ENCODE data around the gene CTDNEP1. TPM values are rescaled to one million over a fixed set of nuclear protein-coding genes. Genes with fewer than 3 reads are reported as not detected.
A peak's percentile ranks its signal among the peaks of the same experiment; 100 is the strongest.

The CTDNEP1 gene
- total and polyA plus RNA-seq, 2 of the 4 experiments (the other 2 are of a cell fraction), result 23.8 to 132 TPM

DNA sequence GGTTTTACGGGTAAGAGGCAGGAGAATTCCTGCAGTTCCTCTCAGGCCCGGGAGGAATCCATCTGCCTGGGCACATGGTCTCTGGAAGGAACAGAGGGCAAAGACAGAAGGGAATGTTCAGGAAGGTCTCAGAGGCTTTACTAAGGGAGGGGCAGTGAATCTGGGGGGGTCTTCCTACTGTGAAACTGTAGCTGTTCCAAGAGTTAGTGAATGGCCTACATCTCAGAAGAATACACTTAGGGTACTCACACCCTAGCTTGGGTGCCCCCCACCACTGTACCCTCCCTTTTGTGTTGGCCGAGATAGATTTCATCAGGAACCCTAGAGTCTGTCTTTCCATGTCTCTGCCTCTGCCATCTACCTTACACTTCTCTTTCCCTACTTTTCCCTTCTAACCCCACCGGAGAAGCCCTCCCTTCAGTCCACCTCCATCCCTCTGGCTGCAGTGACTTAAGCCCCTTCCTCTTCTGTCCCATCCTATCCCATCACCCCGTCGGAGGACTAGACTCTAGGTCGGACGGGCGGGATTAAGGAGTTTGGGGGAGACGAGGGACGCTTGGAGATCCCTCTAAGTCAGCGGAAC is 32.2 kb downstream of the CTDNEP1 start:
- 81% methylated on average over 3 of the region's 12 CpGs; no CpG with 5 or more reads in 1 of the 2 experiments for WGBS, 2 experiments (ENCODE audit: extremely low coverage in 2 of 2, insufficient read length in 1 of 2)
- POLR2A ChIA-PET (ENCODE audit: unreplicated experiment), result interaction anchor here (0.6 to 1.4 kb wide), 3 partner anchors 10 to 174 kb away, joined by 3 to 5 read pairs (median 4); no protein-coding TSS in a partner anchor
- TF ChIP-seq CHD1 (IDR thresholded peaks at IDR 0.05; ENCODE audit: low read depth, low read length), result no peak
- no peak for TF ChIP-seq SMC3 (IDR thresholded peaks at IDR 0.05; ENCODE audit: low read depth, low read length)
- no peak for TF ChIP-seq CTCF (conservative IDR thresholded peaks at IDR 0.05; ENCODE audit: low read depth, low read length)
- no peak for TF ChIP-seq FOS (IDR thresholded peaks at IDR 0.05; ENCODE audit: low read depth, low read length)
- TF ChIP-seq, protein P1, sequence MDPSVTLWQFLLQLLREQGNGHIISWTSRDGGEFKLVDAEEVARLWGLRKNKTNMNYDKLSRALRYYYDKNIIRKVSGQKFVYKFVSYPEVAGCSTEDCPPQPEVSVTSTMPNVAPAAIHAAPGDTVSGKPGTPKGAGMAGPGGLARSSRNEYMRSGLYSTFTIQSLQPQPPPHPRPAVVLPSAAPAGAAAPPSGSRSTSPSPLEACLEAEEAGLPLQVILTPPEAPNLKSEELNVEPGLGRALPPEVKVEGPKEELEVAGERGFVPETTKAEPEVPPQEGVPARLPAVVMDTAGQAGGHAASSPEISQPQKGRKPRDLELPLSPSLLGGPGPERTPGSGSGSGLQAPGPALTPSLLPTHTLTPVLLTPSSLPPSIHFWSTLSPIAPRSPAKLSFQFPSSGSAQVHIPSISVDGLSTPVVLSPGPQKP (IDR thresholded peaks at IDR 0.05; ENCODE audit: borderline replicate concordance, low read depth, low read length), result no peak
- TF ChIP-seq MAFK (IDR thresholded peaks at IDR 0.05; ENCODE audit: low read depth, low read length), result no peak
- TF ChIP-seq MAZ (IDR thresholded peaks at IDR 0.05; ENCODE audit: borderline replicate concordance, low read depth, low read length), result no peak
- TF ChIP-seq CEBPB (IDR thresholded peaks at IDR 0.05; ENCODE audit: low read depth, low read length), result no peak
- TF ChIP-seq POLR2A (IDR thresholded peaks at IDR 0.05; ENCODE audit: low read depth, low read length), result no peak
- TF ChIP-seq RCOR1 (IDR thresholded peaks at IDR 0.05; ENCODE audit: insufficient replicate concordance, low read length), result no peak
- Histone ChIP-seq H3K9ac (ENCODE audit: low read depth, low read length) (peak overlapping the region; percentile 67), H3K27me3 (ENCODE audit: control insufficient read depth, insufficient read depth, low read length) (no peaks in the 10 kb centered on the region), H3K4me2 (ENCODE audit: low read depth, low read length) (peak overlapping the region; percentile 72), H2AK9ac (replicated peaks; ENCODE audit: low read depth, low read length, poor library complexity) (peak overlapping the region; percentile 93), H4K8ac (ENCODE audit: low read depth in 2 of 2, low read length in 2 of 2) (peak overlapping the region; percentile 98 to 99), H3K56ac (ENCODE audit: extremely low read depth, insufficient read depth, low read length) (peak overlapping the region; percentile 20; the same call in 1 of the 2 replicates), H3K4me3 (ENCODE audit: insufficient read depth, low read depth, low read length) (peak overlapping the region; percentile 33), H2AK5ac (ENCODE audit: low read depth, low read length) (peak overlapping the region; percentile 93), H2BK120ac (ENCODE audit: low read depth, low read length) (peak overlapping the region; percentile 86), H3K23ac (ENCODE audit: low read depth, low read length) (peak overlapping the region; percentile 81; the same call in 1 of the 2 replicates), H3K9me1 (ENCODE audit: insufficient read depth, low read length) (peaks cover 21% of the 10 kb centered on the region; the same call in 1 of the 2 replicates), H3K14ac (replicated peaks; ENCODE audit: low read depth, low read length) (peak overlapping the region; percentile 90), H2BK20ac (ENCODE audit: low read depth, low read length) (peak overlapping the region; percentile 18; the same call in 1 of the 2 replicates), H4K5ac (ENCODE audit: low read depth, low read length) (peak overlapping the region; percentile 66), H2BK15ac (ENCODE audit: low read depth, low read length) (peak overlapping the region; percentile 78; the same call in 2 of the 3 replicates), H3K79me1 (ENCODE audit: low read depth in 1 of 2, low read length in 2 of 2) (peaks cover 12 to 87% of the 10 kb centered on the region in 2 experiments), H3K4ac (ENCODE audit: low read depth, low read length) (peak overlapping the region; percentile 99), H4K91ac (ENCODE audit: insufficient read depth, low read depth, low read length) (peak overlapping the region; percentile 97), H2AFZ (replicated peaks; ENCODE audit: low read length, poor library complexity) (peak overlapping the region; percentile 95), H3K18ac (ENCODE audit: low read depth, low read length) (peak overlapping the region; percentile 27; the same call in 1 of the 2 replicates), H3K4me1 (ENCODE audit: control insufficient read depth, insufficient read depth, low read length) (peaks cover 24% of the 10 kb centered on the region), H3K9me3 (ENCODE audit: control insufficient read depth, insufficient read depth, low read length) (no peaks in the 10 kb centered on the region), H3K36me3 (ENCODE audit: control insufficient read depth, insufficient read depth, low read length) (peaks cover 33% of the 10 kb centered on the region), H4K20me1 (ENCODE audit: insufficient read depth, low read length) (peaks cover 55% of the 10 kb centered on the region), H2BK5ac (ENCODE audit: low read depth, low read length, poor library complexity, severe bottlenecking) (peak overlapping the region; percentile 86), H3K27ac (ENCODE audit: insufficient read depth, low read length) (peak overlapping the region; percentile 77)
- CTCF ChIA-PET, result interaction anchor here (1.0 kb wide), 1 partner anchor 20 kb away, joined by 3 read pairs; the partner anchor contains the start of gene PHF23
- intact Hi-C loops (cut with micrococcal nuclease), result no loop called here
- ATAC-seq (ENCODE audit: low read depth) (no peak), DNase-seq (no peak)
- BruUV-seq (replicated peaks), result no TSS peak
- in situ Hi-C loops (cut with MboI; ENCODE audit: low sequenced_read_pairs), result no loop called here
- dilution Hi-C loops (cut with HindIII; ENCODE audit: low sequenced_read_pairs, unreplicated experiment), result no loop called here
